H1 (cell line): ENCODE data around the gene UBAP1.

ENCODE experiments used
- CBX8 ChIP-seq: fragments of 300-800, 300-1000 bp; sonication (generic); IDR thresholded peaks from 2 replicates; pipeline ENCODE4 v1.7.1; 2016; ENCODE audit warnings: low read depth, low read length, borderline replicate concordance
- EGR1 ChIP-seq: IDR thresholded peaks from 2 replicates; pipeline ENCODE4 v1.6.1; 2011; ENCODE audit warnings: low read depth, low read length, borderline replicate concordance
- EZH2 ChIP-seq: fragments of 200-600 bp; sonication (generic); IDR thresholded peaks from 2 replicates; pipeline ENCODE4 v1.7.1; 2012; ENCODE audit warnings: low read depth, mild to moderate bottlenecking, moderate library complexity, low read length, inconsistent platforms; ENCODE audit not compliant: severe bottlenecking
- POLR2A ChIP-seq, 2 experiments: IDR thresholded peaks; 1 replicate in 1 of 2; 2 replicates in 1 of 2; pipeline ENCODE4 v1.6.1; 2011; ENCODE audit warnings: low read depth in 2 of 2, low read length in 2 of 2, mild to moderate bottlenecking in 2 of 2; ENCODE audit errors: control extremely low read depth in 1 of 2
- POLR2AphosphoS5 ChIP-seq: IDR thresholded peaks from 2 replicates; pipeline ENCODE4 v1.6.1; 2011; ENCODE audit warnings: low read depth, low read length
- SIN3A ChIP-seq, 2 experiments: IDR thresholded peaks in 1 of 2; conservative IDR thresholded peaks in 1 of 2; 2 replicates each; pipeline ENCODE4 v1.6.1; 2011 to 2012; ENCODE audit warnings: low read length in 2 of 2, improper control_type of control experiment in 1 of 2, low read depth in 1 of 2, mild to moderate bottlenecking in 1 of 2
- SP2 ChIP-seq: IDR thresholded peaks from 2 replicates; pipeline ENCODE4 v1.6.1; 2012; ENCODE audit warnings: mild to moderate bottlenecking, low read length, inconsistent platforms
- YY1 ChIP-seq: IDR thresholded peaks from 2 replicates; pipeline ENCODE4 v1.6.1; 2011; ENCODE audit warnings: low read depth, mild to moderate bottlenecking, low read length
- ZNF274 ChIP-seq: IDR thresholded peaks from 2 replicates; pipeline ENCODE4 v1.7.0; 2012; ENCODE audit warnings: low read length, borderline replicate concordance; ENCODE audit errors: extremely low read depth
- TF ChIP-seq, protein P1 (sequence below), 3 experiments: IDR thresholded peaks; 1 replicate in 2 of 3; 2 replicates in 1 of 3; pipeline versions ENCODE4 v1.5.1 to v1.6.1; 2011; ENCODE audit warnings: low read length in 3 of 3, mild to moderate bottlenecking in 3 of 3, inconsistent platforms in 2 of 3, low read depth in 1 of 3, moderate library complexity in 1 of 3; ENCODE audit not compliant: insufficient read depth in 1 of 3; ENCODE audit errors: control extremely low read depth in 1 of 3

- TF ChIP-seq, protein P1, sequence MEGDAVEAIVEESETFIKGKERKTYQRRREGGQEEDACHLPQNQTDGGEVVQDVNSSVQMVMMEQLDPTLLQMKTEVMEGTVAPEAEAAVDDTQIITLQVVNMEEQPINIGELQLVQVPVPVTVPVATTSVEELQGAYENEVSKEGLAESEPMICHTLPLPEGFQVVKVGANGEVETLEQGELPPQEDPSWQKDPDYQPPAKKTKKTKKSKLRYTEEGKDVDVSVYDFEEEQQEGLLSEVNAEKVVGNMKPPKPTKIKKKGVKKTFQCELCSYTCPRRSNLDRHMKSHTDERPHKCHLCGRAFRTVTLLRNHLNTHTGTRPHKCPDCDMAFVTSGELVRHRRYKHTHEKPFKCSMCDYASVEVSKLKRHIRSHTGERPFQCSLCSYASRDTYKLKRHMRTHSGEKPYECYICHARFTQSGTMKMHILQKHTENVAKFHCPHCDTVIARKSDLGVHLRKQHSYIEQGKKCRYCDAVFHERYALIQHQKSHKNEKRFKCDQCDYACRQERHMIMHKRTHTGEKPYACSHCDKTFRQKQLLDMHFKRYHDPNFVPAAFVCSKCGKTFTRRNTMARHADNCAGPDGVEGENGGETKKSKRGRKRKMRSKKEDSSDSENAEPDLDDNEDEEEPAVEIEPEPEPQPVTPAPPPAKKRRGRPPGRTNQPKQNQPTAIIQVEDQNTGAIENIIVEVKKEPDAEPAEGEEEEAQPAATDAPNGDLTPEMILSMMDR (IDR thresholded peaks at IDR 0.05; ENCODE audit: control extremely low read depth in 1 of 3, insufficient read depth in 1 of 3, low read depth in 1 of 3, low read length in 3 of 3) = no peak
- no peak for TF ChIP-seq EZH2
- TF ChIP-seq CBX8 = no peak
- TF ChIP-seq YY1 = no peak
- TF ChIP-seq ZNF274 = no peak
- no peak for TF ChIP-seq POLR2A (IDR thresholded peaks at IDR 0.05; ENCODE audit: control extremely low read depth in 1 of 2, low read depth in 2 of 2, low read length in 2 of 2)
- TF ChIP-seq EGR1 = no peak
- no peak for TF ChIP-seq POLR2AphosphoS5
- no peak for TF ChIP-seq SP2
- no peak for TF ChIP-seq SIN3A (conservative IDR thresholded peaks at IDR 0.05 in 1 of 2, IDR thresholded peaks at IDR 0.05 in 1 of 2; ENCODE audit: low read depth in 1 of 2, low read length in 2 of 2)
These were observed 73.2 kb downstream of the UBAP1 start for GRCh38 chr9:34252016-34252415.
